GM18873 (cell line): ENCODE measurements around the gene IGLON5.

Source experiments
- ATAC-seq: cut with Tn5 transposase; IDR thresholded peaks from one replicate; pipeline ENCODE4 v1.9.1; 2021; ENCODE audit warnings: mild to moderate bottlenecking, moderate library complexity, moderate number of reproducible peaks; ENCODE audit not compliant: unreplicated experiment, low FRiP score

IGLON5 gene

DNA sequence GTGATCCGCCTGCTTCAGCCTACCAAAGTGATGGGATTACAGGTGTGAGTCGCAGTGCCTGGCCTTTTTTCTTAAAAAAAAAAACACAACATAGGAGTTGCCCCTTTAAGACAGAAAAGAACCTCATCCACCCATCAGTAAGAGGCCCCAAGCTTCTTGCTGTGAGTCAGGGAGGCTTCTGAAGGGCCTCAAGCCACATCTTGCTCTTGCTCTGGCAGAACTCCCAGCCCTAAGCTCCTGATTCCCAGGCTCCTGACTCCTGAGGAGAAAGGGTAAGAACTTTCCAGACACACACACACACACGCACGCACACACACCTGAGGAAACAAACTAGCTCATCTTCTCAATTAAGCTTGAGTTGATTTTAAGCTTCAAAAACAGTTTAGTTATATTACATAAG is 47.9 kb downstream of the IGLON5 start:
- no peak for ATAC-seq

DNA sequence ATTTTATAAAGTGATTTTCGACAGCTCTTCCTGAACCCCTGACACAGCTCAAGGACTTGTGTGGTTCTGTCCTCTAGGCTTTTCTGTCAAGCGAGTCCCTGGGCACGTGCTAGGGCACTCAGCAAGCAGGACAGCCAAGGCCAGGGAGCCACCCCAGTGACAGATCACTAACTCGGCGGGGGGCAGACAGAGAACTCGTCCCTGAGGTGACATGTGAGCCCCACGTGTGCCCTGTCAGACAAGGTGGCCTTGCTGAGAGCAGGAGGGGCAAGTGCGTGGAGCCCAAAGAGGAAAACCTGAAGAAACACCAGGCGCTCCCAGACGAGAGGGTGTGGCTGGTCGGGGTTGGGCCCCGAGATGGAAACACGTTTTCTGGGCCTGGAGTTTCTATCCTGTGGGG is 49.8 kb downstream of the IGLON5 start:
- no peak for ATAC-seq

DNA sequence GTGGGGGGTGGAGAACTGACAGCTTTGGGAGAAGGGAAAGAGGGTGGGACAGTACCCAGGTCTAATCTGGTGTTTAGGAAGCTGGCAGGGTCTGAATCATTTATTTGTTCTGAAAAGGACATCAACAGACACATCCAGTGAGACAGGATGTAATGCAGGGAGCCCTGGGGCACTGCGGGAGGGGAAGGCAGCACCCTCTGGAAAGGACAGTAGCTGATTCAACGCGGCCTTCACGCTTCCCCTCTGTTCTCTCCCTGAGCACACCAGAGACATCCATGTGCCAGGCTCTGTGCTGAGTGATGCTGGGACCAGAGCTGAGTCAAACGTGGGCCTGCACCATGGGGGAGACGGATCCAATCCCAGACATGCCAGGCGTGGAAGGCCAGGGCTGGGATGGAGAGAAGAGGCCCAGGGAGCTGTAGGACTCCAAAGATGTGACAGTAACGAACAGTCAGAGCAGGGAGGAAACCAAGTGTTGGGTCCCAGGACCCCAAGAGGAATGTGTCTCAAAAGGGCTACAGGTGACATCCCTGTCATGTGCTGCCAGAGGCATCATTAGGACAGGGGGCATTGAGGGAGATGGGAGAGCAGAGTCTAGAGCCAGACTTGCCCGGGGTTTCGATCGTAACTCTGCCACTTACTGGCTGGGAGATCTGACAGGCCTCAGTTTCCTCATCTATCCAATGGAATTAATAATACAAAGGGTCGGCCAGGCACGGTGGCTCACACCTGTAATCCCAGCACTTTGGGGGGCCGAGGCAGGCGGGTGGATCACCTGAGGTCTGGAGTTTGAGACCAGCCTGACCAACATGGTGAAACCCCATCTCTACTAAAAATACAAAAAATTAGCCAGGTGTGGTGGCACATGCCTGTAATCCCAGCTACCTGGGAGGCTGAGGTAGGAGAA is 53.0 kb downstream of the IGLON5 start:
- no peak for ATAC-seq

DNA sequence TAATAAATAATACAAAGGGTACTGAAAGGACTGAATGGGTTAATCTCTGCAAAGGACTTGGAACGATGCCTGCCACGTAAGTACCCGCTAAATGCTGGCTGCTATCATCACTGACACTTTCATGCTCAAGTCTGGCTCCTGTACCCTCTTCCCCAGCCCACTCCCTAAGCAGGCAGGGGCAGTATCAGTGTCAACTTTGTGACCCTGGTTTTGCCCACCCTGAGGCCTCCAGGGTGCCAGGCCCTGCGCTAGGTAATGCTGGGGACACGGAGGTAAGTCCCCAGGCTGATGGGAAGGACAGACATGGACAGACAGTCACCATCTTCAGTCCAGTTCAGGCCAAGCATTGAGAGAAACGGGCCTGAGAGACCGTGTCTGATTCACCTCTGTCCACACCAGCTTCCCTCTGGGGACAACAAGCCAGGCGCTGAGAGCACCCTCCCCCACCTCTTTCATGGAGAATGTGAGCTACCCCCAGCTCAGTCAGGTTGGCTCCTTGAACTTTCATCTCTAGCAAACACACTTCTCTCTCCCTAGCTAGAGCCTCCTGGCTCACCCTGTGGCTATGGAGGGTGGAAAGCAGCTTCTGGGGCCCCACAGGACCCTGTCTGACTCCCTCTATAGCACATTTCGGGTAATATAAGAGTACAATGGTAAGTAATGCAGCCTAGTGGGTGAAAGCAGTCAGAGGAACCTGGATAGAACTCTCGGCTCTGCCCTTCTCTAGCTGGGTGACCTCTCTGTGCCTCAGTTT is 53.9 kb downstream of the IGLON5 start:
- no peak for ATAC-seq

DNA sequence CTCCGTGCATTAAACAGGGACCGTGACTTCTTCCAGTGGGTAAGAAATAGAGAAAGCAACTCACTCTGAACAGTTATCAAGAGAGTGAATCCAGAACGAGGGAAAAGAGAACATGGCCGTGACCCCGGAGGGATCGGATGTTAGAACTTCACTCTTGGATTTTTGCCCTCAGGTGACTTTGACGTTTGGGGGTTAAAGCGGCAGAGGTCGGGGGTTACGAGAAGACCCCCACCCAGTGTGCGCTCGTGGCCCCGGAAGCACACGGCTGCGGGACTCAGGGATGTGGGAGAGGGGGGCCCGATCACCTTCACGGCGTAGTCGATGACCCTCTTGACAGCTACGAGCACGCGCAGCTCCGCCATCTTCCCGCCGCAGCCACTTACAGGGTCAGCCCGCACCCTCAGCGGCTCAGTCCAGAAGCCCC is 54.5 kb downstream of the IGLON5 start, which contains the start of gene ETFB:
TSS of gene ETFB (minus strand) at position 424 of the 424 bp plus-strand sequence. CDS start at position 362, 62 bp downstream.
- ATAC-seq: no peak

DNA sequence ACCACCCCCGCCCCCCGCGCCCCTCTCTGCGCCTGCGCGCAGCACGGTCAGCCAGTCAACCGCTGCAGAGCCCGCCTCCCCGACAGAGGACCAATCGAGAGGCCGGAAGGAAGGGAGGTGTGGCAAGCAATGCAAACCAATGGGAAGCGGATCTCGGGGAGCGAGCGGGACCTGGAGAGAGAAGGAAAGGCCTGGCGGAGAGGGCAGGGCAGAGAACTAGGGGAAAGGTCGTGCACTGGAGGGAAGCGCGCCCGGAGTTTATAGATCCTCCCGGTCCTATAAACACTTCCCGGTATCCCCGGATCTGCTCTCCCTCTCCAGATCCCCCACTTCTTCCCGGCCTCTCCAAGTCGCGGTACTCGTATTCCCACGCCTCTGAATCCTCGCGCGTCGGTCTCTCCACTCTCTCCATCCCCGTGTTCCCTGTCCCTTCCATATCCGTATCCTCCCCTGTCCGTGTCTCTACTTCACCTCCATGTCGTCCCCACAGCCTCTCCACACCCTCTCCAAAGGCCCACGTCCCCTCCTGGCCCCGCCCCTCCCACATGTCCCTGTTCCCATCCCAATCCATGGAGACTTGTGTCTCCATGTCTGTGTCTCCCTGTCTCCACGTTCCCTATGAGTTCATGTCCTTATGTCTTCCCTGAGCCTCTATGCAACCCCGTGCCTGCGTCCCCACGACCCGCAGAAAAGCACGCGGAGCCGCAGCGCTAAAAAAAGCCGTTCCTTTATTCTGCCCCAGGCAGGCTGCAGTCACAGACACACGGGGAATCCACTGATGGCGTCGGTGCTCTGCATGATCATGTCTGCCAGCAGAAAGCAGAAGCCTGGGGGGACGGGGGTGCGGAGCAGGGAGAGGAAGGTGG is 55.2 kb downstream of the IGLON5 start:
- peak; percentile 37 for ATAC-seq

DNA sequence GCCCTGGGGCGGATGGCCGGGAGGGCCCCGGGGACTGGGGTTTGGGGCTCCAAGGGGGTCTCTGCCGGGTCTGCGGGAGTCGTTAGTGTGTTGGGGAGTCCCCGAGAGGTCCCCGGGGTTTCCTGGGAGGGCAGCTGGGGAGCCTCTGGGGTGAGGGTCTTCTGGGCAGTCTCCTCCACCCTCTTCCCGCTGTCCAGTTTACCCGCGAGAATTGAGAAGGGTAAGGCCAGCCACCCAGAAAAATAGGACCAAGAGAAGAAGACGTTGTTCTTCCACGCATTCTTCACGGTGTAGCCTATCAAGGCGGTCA is 55.8 kb downstream of the IGLON5 start:
- ATAC-seq: no peak

DNA sequence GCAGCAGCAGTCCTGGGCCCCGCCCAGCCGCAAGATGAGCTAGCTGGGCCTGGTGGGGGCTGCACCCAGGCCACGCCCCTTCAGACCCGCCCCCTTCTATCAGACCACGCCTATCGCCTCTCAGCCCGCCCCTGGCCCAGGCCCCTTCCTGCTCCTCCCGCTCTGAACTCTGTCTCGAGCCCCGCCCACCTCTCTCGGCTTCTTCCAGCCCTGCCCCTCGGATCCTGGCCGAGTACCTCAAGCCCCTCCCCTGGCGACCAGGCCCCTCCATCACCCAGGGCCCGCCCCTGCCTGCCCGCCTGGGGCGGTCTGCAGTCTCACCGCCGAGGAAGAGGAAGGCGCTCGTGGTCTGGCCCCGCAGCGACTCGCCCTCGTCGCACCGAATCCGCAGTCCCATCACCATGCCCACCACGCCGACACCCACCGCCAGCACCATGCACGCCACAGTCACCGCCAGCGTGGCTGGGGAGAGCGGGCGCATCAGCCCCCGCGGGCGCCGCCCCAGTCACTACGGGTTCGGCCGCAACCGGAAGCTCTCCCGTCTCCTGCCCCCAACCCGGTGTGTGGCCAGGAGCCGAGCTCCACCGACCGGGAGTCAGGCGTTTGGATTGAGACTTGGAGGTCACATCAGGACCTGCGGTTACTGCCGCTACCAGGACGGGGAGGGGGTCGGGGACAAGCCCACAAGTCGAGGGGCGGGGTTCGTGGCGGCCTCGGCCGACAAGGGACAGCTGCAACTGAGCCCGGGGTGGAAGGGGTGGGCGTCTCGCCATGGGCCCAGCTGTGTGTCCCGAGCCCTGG is 56.3 kb downstream of the IGLON5 start:
- peak; percentile 65 for ATAC-seq

DNA sequence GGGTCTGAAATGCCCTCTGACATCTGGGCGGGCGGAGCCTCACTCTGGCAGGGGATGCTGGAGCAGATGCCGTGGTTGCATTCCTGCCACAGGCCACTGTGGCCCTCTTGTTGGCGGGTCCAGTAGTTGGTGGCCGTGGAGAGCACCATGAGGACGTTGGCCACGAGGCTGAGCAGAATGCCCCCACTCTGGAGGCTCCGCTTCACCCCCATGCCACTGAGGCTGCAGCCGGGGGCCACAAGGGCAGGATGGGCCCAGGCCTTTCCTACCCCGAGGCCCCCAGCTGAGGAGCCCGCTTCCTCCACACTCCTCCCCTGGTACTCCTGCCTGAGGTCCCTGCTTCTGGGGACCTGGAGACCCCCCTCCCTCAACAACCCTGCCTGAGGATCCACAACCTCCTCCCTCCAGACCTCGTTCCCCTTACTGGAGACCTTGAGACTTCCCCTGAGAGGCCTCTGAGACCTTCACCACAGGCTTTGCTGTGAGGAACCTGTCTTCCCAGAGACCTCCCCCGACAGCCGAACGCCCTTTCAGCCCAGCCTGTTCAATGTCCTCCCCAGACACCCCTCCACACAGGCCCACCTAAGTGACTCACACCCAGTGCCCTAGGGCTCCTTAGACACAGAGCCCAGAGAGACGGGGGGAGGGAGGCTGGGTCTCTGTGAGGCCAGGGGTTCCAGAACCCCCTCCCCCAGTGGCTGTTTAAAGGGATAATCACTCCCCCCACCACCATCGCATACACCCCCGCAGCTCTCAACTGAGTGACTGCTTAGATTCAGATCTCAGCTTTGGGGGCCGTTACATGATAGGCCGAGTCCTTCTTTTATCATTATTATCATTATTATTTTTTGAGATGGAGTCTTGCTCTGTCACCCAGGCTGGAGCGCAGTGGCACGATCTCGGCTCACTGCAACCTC is 57.2 kb downstream of the IGLON5 start, which contains the start of gene CLDND2:
TSS of gene CLDND2 (minus strand) at position 638 of the 917 bp plus-strand sequence. CDS start at position 212, 426 bp downstream.
- no peak for ATAC-seq

DNA sequence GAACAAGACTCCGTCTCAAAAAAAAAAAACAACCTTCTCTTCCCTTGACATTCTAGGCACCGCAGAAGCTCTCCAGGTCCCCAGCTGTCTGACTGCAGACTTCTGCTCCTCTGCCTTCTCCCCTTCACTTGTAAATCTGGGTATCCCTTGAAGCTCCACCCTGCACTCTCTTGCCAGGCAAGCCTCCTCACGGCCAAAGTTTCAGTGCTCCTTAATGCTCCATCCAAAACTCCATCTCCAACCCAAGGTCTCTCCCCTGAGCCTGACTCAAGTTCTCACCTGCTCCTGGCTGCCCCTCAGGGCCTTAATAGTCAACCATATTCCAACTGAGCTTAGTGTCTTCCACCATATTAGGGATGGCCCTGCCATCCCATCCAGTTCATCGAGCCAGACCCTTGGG is 58.8 kb downstream of the IGLON5 start:
- ATAC-seq: no peak

DNA sequence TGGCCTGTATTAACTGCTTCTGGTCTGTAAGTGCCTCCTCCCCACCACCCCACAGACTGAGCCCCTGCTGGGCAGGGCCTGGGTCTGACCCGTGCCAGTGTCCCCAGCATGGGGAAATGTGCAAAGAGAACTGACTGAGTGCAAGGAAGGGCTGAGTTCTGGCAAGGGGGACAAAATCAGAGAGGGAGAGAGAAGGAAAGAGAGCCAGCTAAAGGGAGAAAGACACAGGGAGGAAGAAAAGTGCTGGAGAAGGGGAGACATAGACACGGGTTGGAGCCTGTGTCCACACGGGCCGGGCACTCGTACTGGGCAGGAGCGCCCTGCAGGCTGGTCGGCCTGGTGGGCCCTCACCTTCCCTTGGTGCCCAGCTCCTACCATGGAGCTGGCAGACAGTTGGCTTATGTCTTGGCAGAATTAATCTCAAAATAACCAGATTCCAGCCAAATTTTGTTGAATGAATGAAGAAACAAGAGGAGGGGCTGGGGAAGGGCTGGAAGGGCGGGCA is 59.8 kb downstream of the IGLON5 start:
- no peak for ATAC-seq

DNA sequence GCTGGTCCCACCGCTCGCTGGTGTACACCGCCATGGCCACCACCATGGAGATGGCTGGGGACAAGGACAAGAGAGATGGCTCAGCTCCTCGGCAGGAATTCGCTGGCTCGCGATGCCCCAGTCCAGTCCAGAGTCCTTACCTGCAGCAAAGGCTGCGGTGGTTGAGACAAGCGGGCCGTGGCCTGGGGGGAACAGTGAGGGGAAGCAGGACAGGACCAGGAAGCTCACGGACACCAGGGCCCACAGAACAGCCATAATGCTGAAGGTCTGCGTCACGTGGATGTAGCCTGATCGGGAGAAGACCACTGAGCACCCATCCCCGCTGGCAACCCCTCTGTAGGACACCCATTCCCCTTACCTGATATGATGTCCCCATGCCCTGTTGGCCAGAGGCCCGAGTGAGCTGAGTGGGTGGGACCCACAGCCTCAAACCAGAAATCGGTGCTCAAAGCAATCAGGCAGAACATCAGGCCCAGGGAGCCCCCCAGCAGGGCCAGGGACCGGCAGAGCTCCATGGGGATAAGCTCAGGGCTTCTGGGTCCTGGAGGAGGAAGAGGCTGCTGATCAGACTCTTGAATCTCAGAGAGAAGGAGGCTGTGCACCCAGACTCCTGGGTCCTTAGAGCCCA is 60.7 kb downstream of the IGLON5 start:
- ATAC-seq: no peak

DNA sequence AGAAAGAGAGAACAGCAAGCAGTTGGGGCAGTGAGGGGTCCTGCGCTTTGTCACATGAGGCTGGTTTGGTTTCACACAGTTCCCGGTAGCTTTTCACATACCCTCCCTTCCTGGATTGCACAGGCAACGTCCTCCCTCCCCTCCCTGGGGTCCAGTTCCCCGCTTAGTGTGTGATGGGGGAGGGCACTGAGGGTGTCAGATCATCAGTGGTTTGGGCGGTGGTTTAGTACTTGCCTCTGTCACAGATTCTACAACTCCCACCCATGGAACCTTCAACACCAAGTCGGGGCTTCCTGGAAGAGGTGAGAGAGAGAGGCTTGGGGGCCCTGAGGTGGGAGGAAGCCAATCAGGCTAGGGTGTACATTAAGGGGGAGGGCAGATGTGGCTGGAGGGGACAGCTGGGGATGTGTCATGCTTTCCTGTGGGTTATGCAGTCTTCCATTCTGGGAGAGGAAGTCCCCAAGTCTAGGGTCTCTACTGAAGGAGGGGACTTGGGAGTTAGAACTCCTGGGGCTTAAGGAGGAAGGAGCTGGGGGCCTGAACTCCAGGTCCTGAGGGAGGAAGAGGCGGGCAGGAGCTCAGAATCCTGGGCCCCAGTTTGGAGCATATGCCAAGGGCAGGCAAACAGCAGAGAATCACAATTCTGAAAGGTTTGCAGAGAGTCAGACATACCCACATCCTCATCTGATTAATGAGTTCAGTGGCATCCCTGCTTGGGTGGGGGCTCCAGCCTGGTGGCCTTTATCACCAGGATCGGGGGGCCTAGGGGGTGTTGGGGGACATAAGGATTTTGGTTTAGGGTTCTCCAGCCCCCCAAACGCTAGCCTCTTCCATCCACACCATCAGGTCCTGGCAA is 61.4 kb downstream of the IGLON5 start, which contains the start of gene NKG7:
TSS of gene NKG7 (minus strand) at position 6 of the 856 bp plus-strand sequence. CDS start 119 bp downstream, outside the sequence.
- no peak for ATAC-seq

DNA sequence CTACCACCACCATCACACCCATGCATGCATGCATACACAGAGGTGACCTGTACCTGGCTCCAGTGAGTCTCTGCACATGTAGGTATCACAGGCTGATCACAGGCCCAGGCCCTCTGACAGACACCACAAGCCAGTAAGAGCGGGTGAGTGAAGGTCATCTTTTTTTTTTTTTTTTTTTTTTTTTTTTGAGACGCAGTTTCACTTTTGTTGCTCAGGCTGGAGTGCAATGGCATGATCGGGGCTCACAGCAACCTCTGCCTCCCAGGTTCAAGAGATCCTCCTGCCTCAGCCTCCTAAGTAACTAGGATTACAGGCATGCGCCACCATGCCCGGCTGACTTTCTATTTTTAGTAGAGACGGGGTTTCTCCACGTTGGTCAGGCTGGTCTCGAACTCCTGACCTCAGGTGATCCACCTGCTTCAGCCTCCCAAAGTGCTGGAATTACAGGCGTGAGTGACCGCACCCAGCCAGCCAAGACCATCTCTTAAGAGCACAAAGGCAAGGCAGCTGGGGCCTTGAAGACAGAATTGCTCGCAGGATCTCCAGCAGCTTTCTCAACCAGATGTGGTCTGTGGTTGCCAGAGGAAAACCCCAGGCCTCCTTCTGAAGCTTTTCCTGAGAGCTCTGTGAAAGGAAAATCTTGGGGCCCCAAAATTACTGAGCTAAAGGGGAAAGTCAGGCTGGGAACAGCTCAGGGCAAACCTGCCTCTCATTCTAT is 64.2 kb downstream of the IGLON5 start:
- no peak for ATAC-seq

DNA sequence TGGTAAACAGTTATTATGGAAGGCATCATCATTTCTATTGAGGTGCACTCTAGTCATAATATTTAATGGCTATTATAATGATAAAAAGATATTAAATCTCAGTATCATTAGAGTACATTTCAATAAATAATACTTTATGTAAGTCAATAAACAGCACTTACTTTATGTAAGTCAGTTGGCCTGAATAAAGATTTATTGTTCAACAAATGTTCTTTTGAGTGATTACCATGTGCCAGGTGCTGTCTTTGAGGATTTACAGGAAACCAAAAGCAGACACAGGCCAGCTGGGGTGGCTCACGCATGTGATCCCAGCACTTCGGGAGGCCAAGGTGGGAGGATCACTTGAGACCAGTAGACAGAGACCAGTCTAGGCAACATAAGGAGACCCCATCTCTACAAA is 66.0 kb downstream of the IGLON5 start:
- no peak for ATAC-seq

DNA sequence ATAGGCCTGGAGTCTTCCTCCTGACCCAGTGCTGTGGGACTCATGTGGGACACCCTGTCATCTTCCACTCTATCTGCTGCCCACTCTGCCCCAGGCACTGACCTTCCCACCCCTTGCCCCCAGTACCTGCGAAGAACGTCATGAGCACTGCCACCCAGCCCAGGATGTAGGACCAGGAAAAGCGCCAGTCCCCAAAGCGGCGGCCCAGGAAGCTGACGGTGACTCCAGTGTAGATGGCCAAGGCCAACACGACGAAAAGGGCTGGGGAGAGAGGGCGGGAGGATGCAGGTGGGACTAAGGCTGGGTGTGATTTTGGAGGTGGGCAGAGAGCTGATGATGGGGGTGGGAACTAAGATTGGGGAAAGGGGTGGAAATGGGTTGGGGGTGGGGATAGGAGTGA is 68.9 kb downstream of the IGLON5 start:
- no peak for ATAC-seq
